Heart right ventricle (tissue), 16 donors: ENCODE measurements around the gene TNS3. TPM values are rescaled to one million over a fixed set of nuclear protein-coding genes. Genes with fewer than 3 reads are reported as not detected.

Experiments used
- ATAC-seq, 8 donors: fragments of 200-7000 bp; cut with Tn5 transposase; one replicate each; pipeline ENCODE4 v1.9.1; 2020; ENCODE audit warnings: mild to moderate bottlenecking in 8 of 8, moderate library complexity in 8 of 8, moderate number of reproducible peaks in 1 of 8
- DNase-seq, 2 donors: peaks; one replicate each; pipeline ENCODE4 v3.0.0-alpha.2; 2020
- H3K27ac ChIP-seq, 10 donors: fragments of 200-600 bp; sonication (generic) in 2 of 10; one replicate each; pipeline versions ENCODE4 v1.5.0 to v1.8.0; 2020 to 2022; ENCODE audit warnings: mild to moderate bottlenecking in 3 of 10
- H3K27me3 ChIP-seq, 7 donors: fragments of 200-600 bp; one replicate each; pipeline ENCODE4 v1.8.0; 2021 to 2022; ENCODE audit warnings: mild to moderate bottlenecking in 2 of 7
- H3K36me3 ChIP-seq, 9 donors: fragments of 200-600 bp; sonication (generic) in 1 of 9; one replicate each; pipeline versions ENCODE4 v1.5.0 to v1.8.0; 2020 to 2022; ENCODE audit warnings: mild to moderate bottlenecking in 2 of 9
- H3K4me1 ChIP-seq, 9 donors: fragments of 200-600 bp; sonication (generic) in 1 of 9; one replicate each; pipeline versions ENCODE4 v1.5.0 to v1.8.0; 2020 to 2022; ENCODE audit warnings: mild to moderate bottlenecking in 4 of 9
- H3K4me3 ChIP-seq, 10 donors: fragments of 200-600 bp; sonication (generic) in 2 of 10; one replicate each; pipeline versions ENCODE4 v1.5.0 to v1.8.0; 2020 to 2022; ENCODE audit warnings: mild to moderate bottlenecking in 7 of 10, moderate library complexity in 2 of 10
- H3K9me3 ChIP-seq, 11 donors: fragments of 200-600 bp in 10 of 11; sonication (generic) in 2 of 11; one replicate each; pipeline versions ENCODE4 v1.5.0 to v1.8.0; 2013 to 2022; ENCODE audit warnings: mild to moderate bottlenecking in 2 of 11, control low read depth in 1 of 11, moderate library complexity in 1 of 11
- WGBS, 2 donors: extraction: QIAGEN DNeasy Blood & Tissue Kit; methylation state at CpG; one replicate each; pipeline ENCODE4 v1.1.7; 2013; ENCODE audit warnings: inconsistent platforms in 1 of 2; 5-methylcytosine and 5-hydroxymethylcytosine counted together
- intact Hi-C, 10 donors: fragments of 100-400 bp; cut with DNase I; formaldehyde crosslinking; loops; one replicate each; pipeline versions ENCODE4 v1.11.1 to v1.14.2; 2022
- polyA plus RNA-seq, 2 donors: library from polyadenylated mRNA; stranded (reverse); fragments of 200-250 nt; gene quantifications; one replicate each; pipeline ENCODE4 v1.2.3, GENCODE V29; 2013
- total RNA-seq, 10 donors: library from RNA; stranded (reverse); fragmentation: NEBNext Ultra II Directional in 3 of 10; extraction: Animal tissue kit (Norgen Biotek cat#: 25700) in 3 of 10; gene quantifications; one replicate each; pipeline versions ENCODE4 v1.2.1 to v1.2.4, GENCODE V29; 2021 to 2023
- TF ChIP-seq, protein P1 (sequence below), 9 donors: fragments of 200-600 bp; sonication (generic) in 2 of 9; IDR thresholded peaks; one replicate each; pipeline versions ENCODE4 v1.5.0 to v1.8.0; 2021 to 2022; ENCODE audit warnings: antibody characterized with exemption in 9 of 9, mild to moderate bottlenecking in 5 of 9, moderate library complexity in 1 of 9
- donor health status: Arrhythmogenic right ventricular cardiomyopathy.
- donor health status: ischemic (EF 13 %, LVEDD 7.1; RV severe dilation, severe dysfunction).
- donor health status: healthy with polysubstance abuse.
- donor health status: DM: no; HTN: yes; CAD: no.
- donor health status: DM: no; HTN: no; CAD: no.
- donor health status: ischemic (EF 25% LVEDD 6.9; RV normal size, moderate dysfunction).
- donor health status: ischemic (EF 25% LVEDD 5.7; RV mildly dilated, moderate dysfunction).
- donor health status: healthy.
- donor health status: DM: yes; HTN: yes; CAD: no.
- donor health status: Ischemic cardiomyopathy.
- donor health status: ischemic (EF 35%, LVEDD 5.7; RV mildly dilated, moderate dysfunction).
- donor health status: nonischemic (EF 11% LVEDD 7.7; RV severe dilation, severe dysfunction).
- donor health status: DM: yes; HTN: yes; CAD: no.
- donor health status: PGD.
- donor health status: ischemic (EF 29% LVEDD 5.4; RV normal size, mild dysfunction).
- donor health status: nonischemic (EF 23%, LVEDD 6.1; RV moderate dilation, normal function).

The TNS3 gene
- total and polyA plus RNA-seq, 12 donors = 6.7 to 74.2 (median 34.0) TPM

DNA sequence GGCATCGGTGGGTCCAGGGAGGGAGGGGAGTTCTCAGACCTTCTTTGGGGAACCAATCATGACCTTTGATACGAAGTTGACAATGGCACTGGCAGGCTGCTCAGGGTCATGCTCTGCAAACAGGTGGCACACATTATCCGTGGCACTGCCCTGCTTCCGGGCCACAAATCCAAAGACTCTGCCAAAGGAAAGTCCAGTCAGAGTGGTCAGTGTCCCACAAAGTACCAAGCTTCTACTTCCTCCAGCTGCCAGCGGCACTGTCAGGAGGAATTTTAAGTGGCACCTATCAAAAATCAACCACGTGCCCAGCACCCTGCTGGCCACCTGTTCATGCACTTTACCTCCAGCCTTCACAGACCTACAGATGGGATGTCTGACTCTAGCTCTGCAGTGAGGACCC is 303.9 kb downstream of the TNS3 start:
- H3K36me3 ChIP-seq = peaks cover 0 to 77% (median 33%) of the 10 kb centered on the region in 9 donors
- TF ChIP-seq, protein P1, sequence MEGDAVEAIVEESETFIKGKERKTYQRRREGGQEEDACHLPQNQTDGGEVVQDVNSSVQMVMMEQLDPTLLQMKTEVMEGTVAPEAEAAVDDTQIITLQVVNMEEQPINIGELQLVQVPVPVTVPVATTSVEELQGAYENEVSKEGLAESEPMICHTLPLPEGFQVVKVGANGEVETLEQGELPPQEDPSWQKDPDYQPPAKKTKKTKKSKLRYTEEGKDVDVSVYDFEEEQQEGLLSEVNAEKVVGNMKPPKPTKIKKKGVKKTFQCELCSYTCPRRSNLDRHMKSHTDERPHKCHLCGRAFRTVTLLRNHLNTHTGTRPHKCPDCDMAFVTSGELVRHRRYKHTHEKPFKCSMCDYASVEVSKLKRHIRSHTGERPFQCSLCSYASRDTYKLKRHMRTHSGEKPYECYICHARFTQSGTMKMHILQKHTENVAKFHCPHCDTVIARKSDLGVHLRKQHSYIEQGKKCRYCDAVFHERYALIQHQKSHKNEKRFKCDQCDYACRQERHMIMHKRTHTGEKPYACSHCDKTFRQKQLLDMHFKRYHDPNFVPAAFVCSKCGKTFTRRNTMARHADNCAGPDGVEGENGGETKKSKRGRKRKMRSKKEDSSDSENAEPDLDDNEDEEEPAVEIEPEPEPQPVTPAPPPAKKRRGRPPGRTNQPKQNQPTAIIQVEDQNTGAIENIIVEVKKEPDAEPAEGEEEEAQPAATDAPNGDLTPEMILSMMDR (IDR thresholded peaks at IDR 0.05) = no peak
- H3K4me1 ChIP-seq = peaks cover 0 to 4% (median 0%) of the 10 kb centered on the region in 9 donors
- H3K9me3 ChIP-seq = no peaks in the 10 kb centered on the region
- intact Hi-C loops = loop anchor here in 3 of 10 donors (5.0 to 10.0 kb wide), 3 partner anchors 57 to 137 kb away; no protein-coding TSS in a partner anchor
- H3K4me3 ChIP-seq = no peak overlapping the region
- H3K27ac ChIP-seq = no peak overlapping the region
- no peak for ATAC-seq
- no peaks in the 10 kb centered on the region for H3K27me3 ChIP-seq
- WGBS, 2 donors = 68 to 76% methylated on average over 6 of the region's 6 CpGs
- DNase-seq = no peak

DNA sequence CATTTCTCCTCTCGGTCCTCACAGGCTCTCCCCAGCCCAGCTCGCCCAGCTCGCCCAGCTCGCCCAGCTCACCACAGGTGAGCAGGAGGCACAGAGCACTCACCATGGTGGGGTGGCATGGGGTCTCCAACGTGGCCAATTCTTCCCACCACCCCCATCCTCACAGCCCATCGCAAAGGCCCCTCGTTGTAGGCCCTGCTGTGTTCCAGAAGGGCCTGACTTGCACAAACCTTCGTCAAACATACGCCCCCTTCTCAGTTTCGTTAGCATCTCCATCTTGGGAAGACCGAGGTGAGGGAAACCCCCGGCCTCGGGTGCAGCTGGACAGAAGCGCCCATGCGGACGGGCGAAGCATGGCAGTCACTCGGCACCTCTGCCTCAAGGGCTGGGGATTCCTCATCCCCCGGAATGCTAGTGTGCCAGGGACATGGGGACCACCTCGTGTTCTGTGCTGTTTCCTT is 304.6 kb downstream of the TNS3 start:
- WGBS, 2 donors = 90% methylated on average over 20 of the region's 20 CpGs
- TF ChIP-seq, protein P1 (IDR thresholded peaks at IDR 0.05) = no peak
- intact Hi-C loops = loop anchor here in 3 of 10 donors (5.0 to 10.0 kb wide), 3 partner anchors 57 to 137 kb away; no protein-coding TSS in a partner anchor

DNA sequence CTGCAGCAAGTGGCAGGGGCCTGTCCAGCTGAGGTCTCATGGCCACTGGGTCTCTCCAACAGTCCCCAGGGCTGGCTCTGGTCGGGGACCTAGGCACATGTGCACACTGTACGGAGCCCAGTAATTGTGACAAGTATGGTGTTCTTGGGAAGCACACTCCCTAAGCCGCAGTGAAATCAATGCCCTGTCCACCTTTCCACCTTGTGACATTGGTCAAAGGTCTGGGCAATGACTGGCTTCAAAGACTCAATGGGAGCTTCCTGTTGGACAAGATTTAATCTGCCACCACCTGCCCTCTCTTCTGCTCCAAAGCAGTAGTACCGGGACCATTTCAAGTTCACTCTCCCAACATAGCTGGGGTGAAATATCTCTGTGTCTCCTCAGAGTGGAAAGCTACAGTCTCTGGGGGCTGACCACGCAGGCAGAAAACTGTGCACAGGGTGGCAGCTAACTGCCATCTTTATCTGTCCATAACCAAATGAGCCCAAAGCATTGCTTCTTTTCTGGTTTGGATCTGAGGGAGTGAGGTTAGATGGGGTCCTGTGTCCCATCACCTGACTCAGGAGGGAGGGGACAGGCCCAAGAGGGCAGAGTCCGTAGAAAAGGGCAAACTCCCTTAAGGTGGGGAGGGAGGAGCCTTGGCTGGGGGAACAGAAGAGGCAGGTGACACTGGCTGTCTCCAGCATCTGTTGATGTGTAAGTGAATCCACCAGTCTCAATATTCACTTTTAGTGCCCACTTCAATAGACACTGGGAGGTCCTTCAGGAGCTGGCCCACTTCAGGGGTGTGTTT is 307.7 kb downstream of the TNS3 start:
- Histone ChIP-seq H3K4me1 (peaks cover 0 to 4% (median 0%) of the 10 kb centered on the region in 9 donors), H3K27me3 (no peaks in the 10 kb centered on the region), H3K27ac (no peak overlapping the region), H3K36me3 (peaks cover 0 to 39% (median 14%) of the 10 kb centered on the region in 9 donors), H3K4me3 (no peak overlapping the region), H3K9me3 (peaks cover 0 to 13% (median 0%) of the 10 kb centered on the region in 11 donors)
- TF ChIP-seq, protein P1 (IDR thresholded peaks at IDR 0.05) = no peak
- peak in 1 of 8 donors; percentile 40 for ATAC-seq
- DNase-seq = no peak
- 92 to 96% methylated on average over 6 of the region's 6 CpGs for WGBS, 2 donors
- intact Hi-C loops = loop anchor here in 3 of 10 donors (5.0 to 10.0 kb wide), 3 partner anchors 61 to 153 kb away; no protein-coding TSS in a partner anchor

More for the DNA sequence above, 304.6 kb downstream of the TNS3 start:
- Histone ChIP-seq H3K9me3 (no peaks in the 10 kb centered on the region), H3K27me3 (no peaks in the 10 kb centered on the region), H3K27ac (no peak overlapping the region), H3K4me3 (no peak overlapping the region), H3K4me1 (peaks cover 0 to 4% (median 0%) of the 10 kb centered on the region in 9 donors), H3K36me3 (peaks cover 0 to 70% (median 26%) of the 10 kb centered on the region in 9 donors)
- DNase-seq (no peak), ATAC-seq (no peak)

DNA sequence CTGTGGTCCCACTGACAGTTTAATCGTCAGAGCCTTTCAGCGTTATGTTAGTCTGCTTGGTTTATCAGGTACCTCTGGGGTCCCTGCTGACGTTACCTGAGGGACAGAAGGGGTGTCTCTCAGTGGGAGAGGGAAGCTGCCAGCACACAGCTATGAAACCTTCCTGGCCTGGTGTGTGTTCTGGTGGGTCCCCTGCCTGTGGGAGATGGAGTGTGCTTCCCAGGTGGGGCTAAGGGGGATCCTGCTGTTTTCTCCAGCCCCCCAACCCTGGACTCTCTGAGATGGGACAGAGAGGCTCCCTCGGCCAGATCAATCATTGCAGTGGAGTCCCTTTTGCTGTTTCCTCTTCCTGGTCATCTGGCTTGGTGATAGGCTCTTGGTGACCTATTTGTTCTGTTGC is 308.8 kb downstream of the TNS3 start:
- Histone ChIP-seq H3K4me1 (peaks cover 0 to 2% (median 0%) of the 10 kb centered on the region in 9 donors), H3K27me3 (no peaks in the 10 kb centered on the region), H3K9me3 (peaks cover 0 to 23% (median 0%) of the 10 kb centered on the region in 11 donors), H3K36me3 (peaks cover 0 to 28% (median 10%) of the 10 kb centered on the region in 9 donors), H3K4me3 (no peak overlapping the region), H3K27ac (no peak overlapping the region)
- 92 to 97% methylated on average over 4 of the region's 4 CpGs for WGBS, 2 donors
- TF ChIP-seq, protein P1 (IDR thresholded peaks at IDR 0.05) = no peak
- ATAC-seq (no peak), DNase-seq (no peak)
- intact Hi-C loops = loop anchor here in 3 of 10 donors (5.0 to 10.0 kb wide), 3 partner anchors 62 to 154 kb away; no protein-coding TSS in a partner anchor
